Epidermal melanocyte (primary cell): ENCODE results near the gene GNA12.

Experiments
- DNase-seq: peaks from one replicate; pipeline ENCODE4 v3.0.0; 2011; ENCODE audit warnings: low spot score; ENCODE audit not compliant: insufficient read length

Gene GNA12

GRCh38 chr7:2819161-2819953 is 24.8 kb downstream of the GNA12 start:
- DNase-seq: no peak

- DNase-seq: no peak
Measured at GRCh38 chr7:2818653-2819052, 25.5 kb downstream of the GNA12 start.

DNA sequence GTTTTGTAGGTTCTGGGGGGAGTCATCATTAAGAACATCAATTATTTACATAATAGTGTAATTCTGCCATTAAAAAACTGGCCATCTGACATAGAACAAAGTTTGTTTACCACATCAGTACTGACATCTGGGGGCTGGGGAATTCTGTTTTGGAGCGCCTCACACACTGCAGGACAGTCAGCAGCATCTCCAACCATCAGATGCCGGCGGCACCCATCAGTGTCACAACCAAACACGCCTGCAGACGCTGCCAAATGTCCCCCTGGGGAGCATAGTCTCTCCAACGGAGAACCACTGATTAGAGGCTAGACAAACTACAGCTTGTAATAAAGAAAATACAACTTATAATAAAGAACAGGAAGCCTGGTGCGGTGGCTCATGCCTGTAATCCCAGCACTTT is 26.0 kb downstream of the GNA12 start:
- no peak for DNase-seq

DNA sequence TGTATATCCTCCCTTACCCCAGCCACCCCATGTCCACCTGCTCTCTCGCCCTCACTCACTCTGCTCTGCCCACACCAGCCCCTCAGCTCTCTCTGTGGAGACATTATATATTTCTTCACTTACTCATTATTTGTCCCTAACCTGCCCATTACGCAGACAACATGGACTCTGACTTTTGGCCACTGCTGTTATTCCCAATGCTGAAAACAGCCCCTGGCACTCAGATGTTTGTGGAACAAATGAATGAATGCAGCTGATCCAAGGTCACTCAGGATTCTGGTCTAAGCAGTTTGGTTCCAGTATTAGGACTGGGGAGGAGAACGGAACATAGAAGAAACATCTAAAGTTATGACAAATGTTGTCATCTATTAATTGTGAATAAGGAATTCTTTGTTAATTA is 26.7 kb downstream of the GNA12 start:
- DNase-seq: no peak

- no peak for DNase-seq
Measured at GRCh38 chr7:2815875-2816245, 28.2 kb downstream of the GNA12 start.

- no peak for DNase-seq
Measured at GRCh38 chr7:2814946-2815874, 28.9 kb downstream of the GNA12 start.

DNA sequence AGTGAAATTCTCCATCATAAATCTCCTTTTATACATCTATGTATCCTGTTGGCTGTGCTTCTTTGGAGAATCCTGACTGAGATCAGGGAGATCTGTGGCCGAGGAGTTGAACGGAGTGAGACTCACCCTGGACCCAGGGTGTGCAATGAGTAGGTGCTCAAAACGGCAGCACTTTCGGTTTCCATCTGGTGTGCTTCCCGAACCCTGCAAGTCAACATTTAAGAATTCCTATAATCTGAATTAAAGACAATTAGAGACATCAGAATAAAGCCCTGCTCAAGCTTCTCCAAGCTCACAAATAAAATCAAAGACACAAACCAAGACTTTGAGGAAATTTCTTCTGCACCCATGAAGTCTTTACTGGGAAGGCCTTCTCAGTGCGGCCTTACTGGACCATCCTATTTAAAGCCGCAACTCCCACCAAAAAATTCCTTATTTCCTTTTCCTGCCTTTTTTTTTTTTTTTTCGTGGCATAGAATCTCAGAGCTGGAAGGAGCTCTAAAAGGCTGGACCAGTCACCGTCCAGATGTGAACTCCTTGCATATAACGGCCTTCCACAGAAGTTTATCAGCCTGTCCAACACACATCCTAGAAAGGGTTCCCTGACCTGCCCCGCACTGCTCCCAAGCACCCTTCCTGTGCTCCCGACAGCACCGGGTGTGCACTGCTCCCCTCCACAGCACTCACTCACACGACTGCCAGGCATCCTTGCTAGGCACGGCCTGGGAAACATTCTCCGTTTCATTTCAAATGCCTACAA is 29.7 kb downstream of the GNA12 start:
- DNase-seq: no peak

DNA sequence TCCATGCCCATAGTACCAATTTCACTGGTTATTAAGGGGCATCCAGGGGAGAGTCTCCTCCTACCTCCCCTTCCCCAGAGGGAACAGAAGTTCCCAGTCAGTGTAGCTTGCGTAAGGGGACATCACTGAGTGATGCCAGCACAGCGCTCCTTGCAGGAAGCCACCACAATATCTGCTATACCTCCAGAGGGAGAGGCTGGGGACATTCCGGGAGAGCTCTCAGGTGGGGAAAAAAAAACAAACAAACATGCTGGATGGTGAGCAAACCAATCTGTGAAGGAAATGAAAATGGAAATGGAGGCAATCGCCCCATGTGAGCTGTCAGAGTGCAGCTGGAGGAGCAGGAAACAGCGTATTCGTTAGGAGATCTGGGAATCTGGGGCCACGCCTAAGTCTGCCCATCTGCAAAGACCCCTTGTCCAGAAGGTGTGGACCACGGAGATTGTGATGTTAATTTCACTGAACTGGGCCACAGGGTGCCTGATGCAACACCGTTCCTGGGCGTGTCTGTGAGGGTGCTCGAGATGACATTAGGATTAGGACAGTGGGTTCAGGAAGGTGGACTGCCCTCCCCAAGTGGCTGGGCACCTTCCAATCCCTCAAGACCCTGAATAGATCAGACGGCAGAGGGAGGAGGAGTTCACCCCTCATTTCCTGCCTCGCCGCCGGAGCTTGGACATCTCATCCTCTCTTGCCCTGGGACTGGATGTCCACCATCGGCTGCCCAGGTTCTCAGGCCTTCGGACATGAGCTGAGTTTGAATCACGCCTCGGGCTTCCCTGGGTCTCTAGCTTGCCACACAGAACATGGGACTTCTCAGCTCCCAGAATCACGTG is 30.5 kb downstream of the GNA12 start:
- DNase-seq: no peak

DNA sequence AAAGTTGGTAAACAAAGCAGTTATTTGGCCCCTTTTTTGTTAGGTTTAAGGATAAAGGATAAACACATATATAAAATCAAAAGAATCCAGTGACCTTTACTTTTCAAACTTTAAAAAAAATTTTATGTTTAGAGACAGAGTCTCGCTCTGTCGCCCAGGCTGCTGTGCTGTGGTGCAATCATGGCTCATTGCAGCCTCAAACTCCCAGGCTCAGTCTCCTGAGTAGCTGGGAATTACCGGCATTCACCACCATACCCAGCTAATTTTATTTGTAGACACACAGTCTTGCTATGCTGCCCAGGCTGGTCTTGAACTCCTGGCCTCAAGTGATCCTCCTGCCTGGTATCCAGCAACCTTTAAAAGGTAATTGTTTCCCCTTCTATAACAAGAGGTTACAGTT is 31.3 kb downstream of the GNA12 start:
- no peak for DNase-seq

DNA sequence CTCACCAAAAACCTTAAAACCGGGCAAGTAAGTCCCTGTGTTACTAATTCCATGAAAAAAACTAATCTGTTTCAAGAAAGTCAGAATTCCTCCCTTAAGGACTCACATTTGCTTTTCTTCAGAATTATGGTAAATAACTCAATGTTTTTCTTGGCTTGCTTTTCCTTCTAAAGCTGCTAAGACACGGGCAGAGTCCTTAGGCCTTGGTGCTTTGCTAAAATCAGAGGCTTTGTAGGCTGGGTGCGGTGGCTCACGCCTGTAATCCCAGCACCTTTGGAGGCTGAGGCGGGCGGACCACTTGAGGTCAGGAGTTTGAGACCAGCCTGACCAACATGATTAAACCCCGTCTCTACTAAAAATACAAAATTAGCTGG is 32.0 kb downstream of the GNA12 start:
- DNase-seq: no peak

DNA sequence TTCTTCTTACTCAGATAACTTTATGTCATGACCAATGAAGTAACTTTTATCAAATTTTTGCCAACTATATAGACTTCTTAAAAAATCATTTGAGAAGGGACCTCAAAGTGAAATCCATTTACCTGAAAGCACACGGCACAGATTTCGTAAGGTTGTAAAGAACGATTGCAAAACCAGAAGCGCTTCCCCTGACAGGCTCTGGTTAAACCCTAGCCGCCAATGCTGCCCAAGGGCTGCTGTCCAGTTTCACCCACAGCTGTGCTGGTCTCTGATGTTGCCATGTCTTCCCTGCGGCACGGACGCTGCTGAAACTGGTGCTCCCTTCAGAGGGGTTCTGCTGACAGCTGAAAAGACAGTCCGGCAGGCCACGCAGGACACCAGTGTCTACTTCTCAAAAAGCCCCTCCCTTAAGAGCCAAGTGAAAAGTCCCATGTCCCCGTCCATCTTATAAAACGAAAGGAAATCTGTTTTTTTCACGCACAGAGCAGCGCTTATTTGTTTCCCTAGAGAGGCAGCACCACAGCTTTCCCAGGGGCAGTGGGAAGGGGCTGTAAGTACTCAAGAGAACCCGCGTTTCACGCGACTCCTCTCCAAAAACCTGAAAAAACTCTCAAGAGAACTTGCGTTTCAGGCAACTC is 32.5 kb downstream of the GNA12 start:
- DNase-seq: no peak

DNA sequence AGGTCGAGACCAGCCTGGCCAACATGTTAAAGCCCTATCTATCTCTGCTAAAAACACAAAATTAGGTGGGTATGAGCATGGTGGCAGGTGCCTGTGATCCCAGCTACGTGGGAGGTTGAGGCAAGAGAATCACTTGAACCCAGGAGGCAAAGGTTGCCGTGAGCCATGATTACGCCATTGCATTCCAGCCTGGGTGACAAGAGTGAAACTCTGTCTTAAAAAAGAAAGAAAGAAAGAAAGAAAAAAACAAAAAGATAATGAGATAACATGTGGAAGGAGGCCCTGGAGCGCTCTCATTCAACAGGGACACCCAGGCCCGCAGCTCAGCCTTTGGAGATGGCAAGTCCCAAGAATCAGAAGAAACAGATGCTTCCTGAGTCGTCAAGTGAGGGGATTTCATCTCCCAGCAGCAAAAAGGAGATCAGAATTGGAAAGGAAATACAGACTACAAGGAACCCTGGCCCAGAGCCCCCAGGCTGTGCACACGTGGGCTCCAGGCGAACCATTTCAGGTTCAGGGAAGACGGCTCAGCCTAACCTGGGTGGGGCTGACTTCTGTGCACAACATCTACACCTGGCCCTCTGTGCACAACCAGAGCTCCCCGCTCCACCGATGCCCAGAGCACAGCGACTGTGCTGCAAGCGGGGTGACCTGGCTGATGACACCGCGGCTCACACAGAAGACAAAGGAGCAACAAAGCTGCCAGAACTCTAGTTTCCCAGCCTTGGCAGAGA is 33.3 kb downstream of the GNA12 start:
- DNase-seq: no peak

DNA sequence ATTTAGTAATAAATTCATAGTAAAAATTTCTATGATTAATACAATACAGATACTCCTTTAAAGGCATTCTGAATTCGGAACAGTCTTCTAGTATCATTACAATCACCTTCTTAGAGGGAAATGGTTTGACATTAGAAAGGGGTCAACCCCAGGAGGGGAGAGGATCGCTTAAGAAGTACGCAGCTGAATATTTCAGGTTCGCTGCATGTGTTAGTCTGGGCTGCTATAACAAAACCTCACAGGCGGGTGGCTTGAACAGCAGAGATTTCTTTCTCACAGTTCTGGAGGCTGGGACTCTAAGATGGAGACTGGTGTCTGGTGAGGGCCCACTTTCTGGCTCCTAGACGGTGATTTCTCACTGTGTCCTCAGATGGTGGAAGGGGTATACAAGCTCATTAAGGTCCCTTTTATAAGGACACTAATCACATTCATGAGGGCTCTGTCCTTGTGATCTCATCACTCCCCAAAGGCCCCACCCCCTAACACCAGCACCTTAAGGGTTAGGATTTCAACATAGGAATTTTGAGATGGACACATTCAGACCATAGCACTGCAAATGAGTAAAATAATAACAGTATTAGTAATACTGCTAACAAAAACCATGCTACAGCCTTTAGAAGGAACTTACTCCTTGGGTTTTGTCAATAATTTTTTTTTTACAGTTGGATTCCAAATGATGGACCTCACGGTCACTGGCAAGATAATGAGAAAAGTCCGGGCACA is 34.0 kb downstream of the GNA12 start:
- DNase-seq: no peak

DNA sequence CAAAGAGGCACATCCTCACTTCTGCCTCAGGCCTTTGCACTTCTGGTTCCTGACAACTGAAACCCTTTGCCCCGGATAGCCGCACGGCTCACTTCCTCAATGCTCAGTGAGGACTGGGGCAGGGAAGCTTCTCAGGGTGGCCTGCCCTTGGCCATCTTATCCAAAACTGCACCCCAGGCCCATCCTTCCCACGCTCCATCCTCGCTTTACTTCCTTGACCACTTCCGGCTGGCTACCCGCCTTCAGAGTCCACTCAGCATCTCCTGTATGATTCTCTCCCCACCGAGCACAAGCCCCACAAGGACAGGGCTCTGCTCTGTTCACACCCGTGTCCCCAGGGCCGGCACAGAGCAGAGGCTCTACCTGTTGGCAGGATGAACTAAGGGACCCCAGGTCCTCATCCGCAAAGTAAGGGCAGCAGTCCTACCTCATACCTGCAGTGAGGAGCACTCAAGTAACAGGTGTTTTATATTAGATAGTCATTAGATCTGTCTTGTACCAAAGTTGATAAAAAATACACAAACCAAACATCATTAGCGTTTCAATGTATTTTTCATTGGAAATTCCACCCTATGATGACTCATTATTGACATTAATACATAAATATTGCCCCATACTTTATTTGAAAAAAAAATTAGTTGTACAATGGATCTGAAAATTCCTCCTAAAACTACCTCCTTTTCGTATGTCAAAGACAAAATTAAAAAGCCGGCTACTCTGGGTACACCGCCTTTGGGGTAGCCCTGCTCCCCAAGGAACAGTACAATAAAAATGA is 35.0 kb downstream of the GNA12 start:
- DNase-seq: no peak

- DNase-seq: no peak
Measured at GRCh38 chr7:2807845-2808772, 36.0 kb downstream of the GNA12 start.

GRCh38 chr7:2807460-2807844 is 36.7 kb downstream of the GNA12 start:
- DNase-seq: no peak

DNA sequence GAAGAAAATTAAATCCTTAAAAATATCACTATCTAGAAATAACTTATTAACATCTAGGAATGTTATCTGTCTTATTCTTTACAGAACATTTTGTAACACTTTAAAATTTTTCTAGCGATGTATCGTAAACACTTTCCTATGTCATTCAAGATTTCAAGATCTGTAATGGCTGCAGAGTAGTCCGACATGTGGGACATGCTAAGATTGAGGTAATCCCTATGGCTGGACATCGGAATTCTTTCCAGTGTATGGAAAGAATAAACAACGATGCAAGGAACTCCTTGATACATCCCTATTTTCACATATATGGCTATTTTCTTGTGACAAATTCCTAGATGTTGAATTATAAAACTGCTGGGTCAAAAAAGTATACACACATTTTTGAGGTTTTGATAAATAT is 37.5 kb downstream of the GNA12 start:
- DNase-seq: no peak
